ENCODE results near the gene GOLGA7B.
"Not testable (repeated sequence)": the region's sequence is repeated elsewhere in the genome, so short reads cannot be mapped to it uniquely, and the experiment has no call there.

The GOLGA7B gene

GRCh38 chr10:97836446-97836845, 13.2 kb upstream of the GOLGA7B start:
- no peak for FAIRE-seq

- FAIRE-seq, result no peak
Observed at GRCh38 chr10:97838091-97838490, 11.6 kb upstream of the GOLGA7B start.

GRCh38 chr10:97841166-97841565, 8.5 kb upstream of the GOLGA7B start:
- FAIRE-seq, result not testable (repeated sequence)

GRCh38 chr10:97842114-97842513, 7.5 kb upstream of the GOLGA7B start:
- not testable (repeated sequence) for FAIRE-seq

- no peak for FAIRE-seq
Observed at GRCh38 chr10:97842656-97843280, 6.9 kb upstream of the GOLGA7B start.

- FAIRE-seq, result no peak
Observed at GRCh38 chr10:97843281-97843671, 6.4 kb upstream of the GOLGA7B start.

GRCh38 chr10:97843972-97844371, 5.7 kb upstream of the GOLGA7B start:
- not testable (repeated sequence) for FAIRE-seq

- no peak for FAIRE-seq
Observed at GRCh38 chr10:97844678-97845077, 5.0 kb upstream of the GOLGA7B start.

- FAIRE-seq, result no peak
Observed at GRCh38 chr10:97849103-97849686, 448 bp upstream of the GOLGA7B start.

GRCh38 chr10:97850446-97850845, 803 bp downstream of the GOLGA7B start:
- FAIRE-seq, result no peak

- no peak for FAIRE-seq
Observed at GRCh38 chr10:97851341-97852001, 1.8 kb downstream of the GOLGA7B start.

- no peak for FAIRE-seq
Observed at GRCh38 chr10:97852277-97852676, 2.6 kb downstream of the GOLGA7B start.

- no peak for FAIRE-seq
Observed at GRCh38 chr10:97852840-97853405, 3.3 kb downstream of the GOLGA7B start.

- FAIRE-seq, result no peak
Observed at GRCh38 chr10:97854743-97855142, 5.1 kb downstream of the GOLGA7B start.

GRCh38 chr10:97858001-97858439, 8.4 kb downstream of the GOLGA7B start:
- no peak for FAIRE-seq

- no peak for FAIRE-seq
Observed at GRCh38 chr10:97861097-97861750, 11.6 kb downstream of the GOLGA7B start.

- FAIRE-seq, result no peak
Observed at GRCh38 chr10:97861924-97862323, 12.3 kb downstream of the GOLGA7B start.

- FAIRE-seq, result no peak
Observed at GRCh38 chr10:97863808-97864207, 14.2 kb downstream of the GOLGA7B start.

- FAIRE-seq, result no peak
Observed at GRCh38 chr10:97865488-97865887, 15.8 kb downstream of the GOLGA7B start.

GRCh38 chr10:97866524-97867219, 17.0 kb downstream of the GOLGA7B start:
- no peak for FAIRE-seq

GRCh38 chr10:97867220-97867800, 17.7 kb downstream of the GOLGA7B start:
- no peak for FAIRE-seq

- no peak for FAIRE-seq
Observed at GRCh38 chr10:97868134-97868685, 18.6 kb downstream of the GOLGA7B start.

Data from G401.6 (cell line).